K562 (cell line): ENCODE results near the gene GTF2H4. TPM values are rescaled to one million over a fixed set of nuclear protein-coding genes. Genes with fewer than 3 reads are reported as not detected.
A peak's percentile ranks its signal among the peaks of the same experiment; 100 is the strongest.

ENCODE experiments used
- ATAC-seq: fragments of 200-7000 bp; cut with Tn5 transposase; 3 replicates; pipeline ENCODE4 v1.9.1; 2020; ENCODE audit warnings: moderate library complexity
- BruUV-seq: library from RNA; stranded (reverse); fragments of 400-500 nt; replicated peaks from 2 replicates; lab custom pipeline; 2021; lab: Mats Ljungman, UMichigan
- CTCF ChIA-PET: fragments of 300-600 bp; formaldehyde crosslinking; extraction: SDS; loops from one replicate; lab custom pipeline; 2021; ENCODE audit warnings: low intra/inter-chr PET ratio; lab: Yijun Ruan, JAX
- POLR2A ChIA-PET: fragments of 300-600, 350-650 bp; sonication (Branson Sonifier 250); formaldehyde crosslinking; extraction: SDS; loops from one replicate; lab custom pipeline; 2021; ENCODE audit warnings: antibody characterized with exemption, inconsistent platforms; lab: Yijun Ruan, JAX
- DNase-seq, 4 experiments: peaks; one replicate each; pipeline versions ENCODE4 v3.0.0 to v3.0.0-alpha.2; 2011 to 2018; ENCODE audit warnings: low spot score in 3 of 4, mixed read lengths in 3 of 4; ENCODE audit errors: extremely low read depth in 1 of 4
- FAIRE-seq: peaks from 2 replicates; lab custom pipeline; 2011; peaks lifted over from hg19 to GRCh38; lab: Jason Lieb, UNC
- H2AFZ ChIP-seq: 2 replicates; pipeline ENCODE4 v1.6.0; 2011; ENCODE audit warnings: low read depth, low read length, control low read depth, inconsistent platforms
- H3K27ac ChIP-seq: fragments of 200-600 bp; 3 replicates; pipeline ENCODE4 v1.8.0; 2011; ENCODE audit warnings: low read depth, mild to moderate bottlenecking, control low read depth, inconsistent platforms, low read length, moderate library complexity, mixed read lengths; ENCODE audit errors: extremely low read depth
- H3K27me3 ChIP-seq, 2 experiments: fragments of 300-600 bp in 1 of 2; 2 replicates in 1 of 2; 3 replicates in 1 of 2; pipeline versions ENCODE4 v1.6.0 to v1.8.0; 2011; ENCODE audit warnings: inconsistent platforms in 2 of 2, low read length in 2 of 2, mild to moderate bottlenecking in 1 of 2, mixed read lengths in 1 of 2, moderate library complexity in 1 of 2; ENCODE audit not compliant: control insufficient read depth in 2 of 2, insufficient read depth in 2 of 2
- H3K36me3 ChIP-seq: fragments of 300-600 bp; 3 replicates; pipeline ENCODE4 v1.8.0; 2011; ENCODE audit warnings: mild to moderate bottlenecking, low read length, inconsistent platforms; ENCODE audit not compliant: control insufficient read depth, insufficient read depth
- H3K4me1 ChIP-seq, 2 experiments: fragments of 200-600 bp in 1 of 2; replicated peaks in 1 of 2; 2 replicates in 1 of 2; 3 replicates in 1 of 2; pipeline versions ENCODE4 v1.5.1 to v1.8.0; 2011; ENCODE audit warnings: inconsistent platforms in 2 of 2, low read length in 2 of 2, mild to moderate bottlenecking in 1 of 2, mixed read lengths in 1 of 2, moderate library complexity in 1 of 2; ENCODE audit not compliant: control insufficient read depth in 2 of 2, insufficient read depth in 2 of 2
- H3K4me2 ChIP-seq: 2 replicates; pipeline ENCODE4 v1.6.1; 2011; ENCODE audit warnings: low read length, control low read depth, inconsistent platforms, mixed read lengths; ENCODE audit not compliant: insufficient read depth
- H3K4me3 ChIP-seq: fragments of 200-600 bp; sonication (generic), shearing (Covaris generic); 2 replicates; pipeline ENCODE4 v1.5.1; 2016; ENCODE audit warnings: control low read depth, inconsistent platforms
- H3K79me2 ChIP-seq: fragments of 200-600 bp; 3 replicates; pipeline ENCODE4 v1.8.0; 2011; ENCODE audit warnings: low read length, inconsistent platforms; ENCODE audit not compliant: control insufficient read depth, insufficient read depth
- H3K9ac ChIP-seq, 2 experiments: 2 replicates each; pipeline versions ENCODE4 v1.6.0 to v1.6.1; 2011; ENCODE audit warnings: low read depth in 2 of 2, low read length in 2 of 2, control low read depth in 1 of 2, inconsistent platforms in 1 of 2, mild to moderate bottlenecking in 1 of 2, mixed read lengths in 1 of 2; ENCODE audit not compliant: insufficient read depth in 1 of 2
- H3K9me1 ChIP-seq: one replicate; pipeline ENCODE4 v1.6.0; 2011; ENCODE audit warnings: inconsistent platforms, mild to moderate bottlenecking, low read length, moderate library complexity; ENCODE audit not compliant: control insufficient read depth, insufficient read depth
- H3K9me3 ChIP-seq: replicated peaks from 2 replicates; pipeline ENCODE4 v1.5.1; 2011; ENCODE audit warnings: low read depth, low read length, inconsistent platforms; ENCODE audit not compliant: control insufficient read depth, insufficient read depth
- H4K20me1 ChIP-seq: replicated peaks from 2 replicates; pipeline ENCODE4 v1.6.1; 2011; ENCODE audit warnings: low read length, inconsistent platforms, mixed read lengths; ENCODE audit not compliant: control insufficient read depth, insufficient read depth
- BCOR ChIP-seq: fragments of 450-650 bp; IDR thresholded peaks from 2 replicates; pipeline ENCODE4 v1.6.1; 2016
- BRCA1 ChIP-seq, 2 experiments: fragments of 450-650 bp in 1 of 2; sonication (generic) in 1 of 2; formaldehyde crosslinking in 1 of 2; IDR thresholded peaks; 2 replicates each; pipeline versions ENCODE4 v1.5.0 to v1.6.1; 2017 to 2020; ENCODE audit warnings: mild to moderate bottlenecking in 1 of 2, missing genetic modification reagents in 1 of 2
- CBFA2T2 ChIP-seq: fragments of 450-650 bp; conservative IDR thresholded peaks from 2 replicates; pipeline ENCODE4 v1.6.1; 2017; ENCODE audit warnings: mild to moderate bottlenecking
- ELF2 ChIP-seq: fragments of 250-450 bp; sonication (Bioruptor Pico); IDR thresholded peaks from 2 replicates; pipeline ENCODE4 v1.5.0; 2021; ENCODE audit warnings: mild to moderate bottlenecking
- KDM1A ChIP-seq, 2 experiments: fragments of 450-650 bp; IDR thresholded peaks; 2 replicates each; pipeline ENCODE4 v1.6.1; 2016; ENCODE audit warnings: mild to moderate bottlenecking in 2 of 2
- RAD21 ChIP-seq, 2 experiments: fragments of 250-450 bp in 1 of 2; fragments of 450-650 bp in 1 of 2; sonication (Bioruptor Pico) in 1 of 2; formaldehyde crosslinking in 1 of 2; IDR thresholded peaks in 1 of 2; conservative IDR thresholded peaks in 1 of 2; 2 replicates each; pipeline versions ENCODE4 v1.4.0 to v1.8.0; 2020 to 2022; ENCODE audit warnings: mild to moderate bottlenecking in 2 of 2, moderate library complexity in 1 of 2
- RBBP5 ChIP-seq: fragments of 200-600 bp; sonication (generic); IDR thresholded peaks from 2 replicates; pipeline ENCODE4 v1.6.1; 2012; ENCODE audit warnings: borderline replicate concordance, mild to moderate bottlenecking, low read length, control low read depth, inconsistent platforms; ENCODE audit not compliant: insufficient read depth, poor library complexity, severe bottlenecking
- RFX5 ChIP-seq: IDR thresholded peaks from 2 replicates; pipeline ENCODE4 v1.6.1; 2011; ENCODE audit warnings: low read depth, mild to moderate bottlenecking, improper control_type of control experiment, low read length
- SLC30A9 ChIP-seq: fragments of 250-450 bp; sonication (Bioruptor Pico); IDR thresholded peaks from 2 replicates; pipeline ENCODE4 v1.8.0; 2022; ENCODE audit warnings: mild to moderate bottlenecking, moderate library complexity
- SRSF1 ChIP-seq: fragments of 200-400 bp; formaldehyde crosslinking; IDR thresholded peaks from 2 replicates; pipeline ENCODE4 v1.6.1; 2017; ENCODE audit warnings: mild to moderate bottlenecking, low read depth, low read length, moderate library complexity
- TAL1 ChIP-seq: fragments of 450-650 bp; IDR thresholded peaks from 2 replicates; pipeline ENCODE4 v1.6.1; 2016; ENCODE audit warnings: mild to moderate bottlenecking
- TCF7 ChIP-seq: sonication (generic); IDR thresholded peaks from 2 replicates; pipeline ENCODE4 v1.6.1; 2016; ENCODE audit warnings: antibody characterized with exemption, borderline replicate concordance
- ZNF121 ChIP-seq: sonication (generic); formaldehyde crosslinking; conservative IDR thresholded peaks from 2 replicates; pipeline ENCODE4 v1.8.0; 2022; ENCODE audit warnings: missing genetic modification reagents
- ZNF143 ChIP-seq: sonication (generic); formaldehyde crosslinking; IDR thresholded peaks from 2 replicates; pipeline ENCODE4 v1.9.0; 2022; ENCODE audit warnings: mild to moderate bottlenecking, missing genetic modification reagents
- ZNF165 ChIP-seq: fragments of 250-450 bp; sonication (Bioruptor Pico); IDR thresholded peaks from 2 replicates; pipeline ENCODE4 v1.4.0; 2020; ENCODE audit warnings: borderline replicate concordance
- ZNF444 ChIP-seq: fragments of 250-450 bp; sonication (Bioruptor Pico); IDR thresholded peaks from 2 replicates; pipeline ENCODE4 v1.4.0; 2020; ENCODE audit warnings: mild to moderate bottlenecking, moderate library complexity
- WGBS: fragments of 100-300 bp; shearing (Covaris generic); methylation state at CpG from one replicate; pipeline ENCODE4 v1.1.6; 2016; ENCODE audit warnings: low coverage, mixed read lengths; ENCODE audit not compliant: insufficient coverage; ENCODE audit errors: missing lambda C conversion rate; 5-methylcytosine and 5-hydroxymethylcytosine counted together
- in situ Hi-C: fragments of 300-500 bp; cut with MboI; formaldehyde crosslinking; loops from 4 replicates; pipeline ENCODE4 v1.15.0; 2018; ENCODE audit warnings: inconsistent platforms, mixed read lengths
- intact Hi-C: fragments of 100-400 bp; cut with micrococcal nuclease; formaldehyde crosslinking; loops from 2 replicates; pipeline ENCODE4 v1.14.2; 2022
- polyA plus RNA-seq, 8 experiments: library from polyadenylated mRNA; depleted of rRNA in 4 of 8; stranded (reverse) in 5 of 8; unstranded in 3 of 8; fragments of >200 nt; fragmentation: Nextera tagmentation in 2 of 8; fragmentation: Illumina TruSeq in 1 of 8; extraction: Ambion mirVana in 2 of 8; extraction: Trizol in 1 of 8; gene quantifications; 2 replicates each; pipeline versions ENCODE4 v1.2.1 to v1.2.3, GENCODE V29; 2011 to 2014; ENCODE audit warnings: inconsistent platforms in 1 of 8, missing spikeins in 1 of 8
- total RNA-seq, 7 experiments: library from RNA; depleted of rRNA in 6 of 7; stranded (reverse); fragments of >200 nt in 6 of 7; fragmentation: Illumina TruSeq in 2 of 7; extraction: Trizol in 2 of 7; gene quantifications; 2 replicates each; pipeline versions ENCODE4 v1.2.1 to v1.2.3, GENCODE V29; 2011 to 2021; ENCODE audit warnings: low replicate concordance in 1 of 7
- TF ChIP-seq, protein P1 (sequence below), 3 experiments: fragments of 200-800 bp in 1 of 3; fragments of 250-450 bp in 1 of 3; fragments of 450-650 bp in 1 of 3; sonication (Bioruptor Pico) in 1 of 3; sonication (Bioruptor generic) in 1 of 3; formaldehyde crosslinking in 1 of 3; IDR thresholded peaks; 2 replicates each; pipeline versions ENCODE4 v1.6.1 to v1.8.0; 2016 to 2022; ENCODE audit warnings: mild to moderate bottlenecking in 2 of 3, missing genetic modification characterization in 2 of 3, missing compliant biosample characterization in 1 of 3, moderate library complexity in 1 of 3

GTF2H4 gene
- total and polyA plus RNA-seq, 9 of the 15 experiments (the other 6 are each of a cell fraction or from before 2014, with no cell fraction given) = 3.6 to 86.1 (median 39.6) TPM

DNA sequence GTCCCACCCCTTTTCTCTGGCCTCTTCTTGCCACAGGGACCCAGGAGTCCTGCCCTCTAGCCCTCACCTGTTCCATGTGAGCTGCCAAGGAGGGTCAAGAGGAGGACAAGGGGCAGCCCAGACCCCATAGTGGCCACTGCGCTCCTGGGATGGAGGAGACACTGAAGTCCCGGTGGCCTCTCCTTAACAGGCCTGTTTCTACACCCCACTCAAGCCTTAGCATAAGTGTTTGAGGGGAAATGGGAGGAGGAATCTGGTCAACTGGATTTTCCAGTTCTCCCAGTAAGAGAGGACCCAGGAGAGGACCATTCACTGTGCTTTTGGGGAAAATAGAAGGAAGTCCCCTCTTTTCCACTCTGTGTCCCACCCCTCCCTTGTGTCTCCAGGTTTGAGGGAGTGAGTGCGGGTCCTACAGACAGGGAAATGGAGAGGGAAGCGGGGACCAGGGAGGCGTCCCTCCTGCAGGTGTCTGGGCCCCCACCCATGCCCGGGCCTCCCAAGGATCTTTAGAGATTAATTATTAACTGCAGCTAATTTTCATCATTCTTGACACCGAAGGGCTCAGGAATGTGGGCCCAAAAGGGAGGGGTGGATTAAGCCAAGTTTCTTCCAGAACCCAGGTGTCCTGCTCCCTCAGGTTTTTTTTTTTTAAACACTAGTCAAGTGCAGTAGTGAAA lies 24.1 kb downstream of the GTF2H4 start, which contains the start of gene SFTA2 (continued):
- TF ChIP-seq ZNF143 (CRISPR knock-in tag) = no peak
- no peak for TF ChIP-seq RBBP5
- no peak for TF ChIP-seq ZNF444
- no peak for TF ChIP-seq CBFA2T2
- no peak for TF ChIP-seq RAD21 (CRISPR knock-in tag; conservative IDR thresholded peaks at IDR 0.05 in 1 of 2, IDR thresholded peaks at IDR 0.05 in 1 of 2)
- TF ChIP-seq ZNF121 (CRISPR knock-in tag) = no peak
- TF ChIP-seq ZNF165 (CRISPR knock-in tag) = no peak

- ATAC-seq (peak; percentile 23; the same call in 2 of the 3 replicates), FAIRE-seq (no peak), DNase-seq (no peak)
- Histone ChIP-seq H3K79me2 (no peaks in the 10 kb centered on the region), H3K4me2 (no peak overlapping the region), H4K20me1 (peaks cover 2% of the 10 kb centered on the region; the same call in 1 of the 2 replicates), H3K9ac (no peak overlapping the region), H3K36me3 (no peaks in the 10 kb centered on the region), H3K9me3 (peaks cover 4% of the 10 kb centered on the region; the same call in 1 of the 2 replicates), H3K27me3 (peaks cover 6 to 26% of the 10 kb centered on the region in 2 experiments; a peak in 3 of 5 replicates), H3K27ac (no peak overlapping the region), H2AFZ (no peak overlapping the region), H3K4me3 (no peak overlapping the region), H3K9me1 (no peaks in the 10 kb centered on the region), H3K4me1 (no peaks in the 10 kb centered on the region; a peak in 2 of 5 replicates)
- ChIA-PET POLR2A (no interaction called here), CTCF (no interaction called here)
- BruUV-seq = no TSS peak
- WGBS = 12% methylated on average over 6 of the region's 6 CpGs
- in situ Hi-C loops = no loop called here
- intact Hi-C loops = no loop called here
- TF ChIP-seq RFX5 (no peak), SRSF1 (no peak), TCF7 (no peak), KDM1A (IDR thresholded peaks at IDR 0.05) (0 out of 4 replicates have a peak, but pooled peaks of 1 of the 2 experiments have one; percentile 32), TAL1 (no peak), ELF2 (CRISPR knock-in tag) (no peak), BRCA1 (IDR thresholded peaks at IDR 0.05) (no peak), BRCA1 (CRISPR knock-in tag; IDR thresholded peaks at IDR 0.05) (no peak), SLC30A9 (CRISPR knock-in tag) (no peak), BCOR (peak; percentile 74; the same call in 1 of the 2 replicates)
- TF ChIP-seq, protein P1, sequence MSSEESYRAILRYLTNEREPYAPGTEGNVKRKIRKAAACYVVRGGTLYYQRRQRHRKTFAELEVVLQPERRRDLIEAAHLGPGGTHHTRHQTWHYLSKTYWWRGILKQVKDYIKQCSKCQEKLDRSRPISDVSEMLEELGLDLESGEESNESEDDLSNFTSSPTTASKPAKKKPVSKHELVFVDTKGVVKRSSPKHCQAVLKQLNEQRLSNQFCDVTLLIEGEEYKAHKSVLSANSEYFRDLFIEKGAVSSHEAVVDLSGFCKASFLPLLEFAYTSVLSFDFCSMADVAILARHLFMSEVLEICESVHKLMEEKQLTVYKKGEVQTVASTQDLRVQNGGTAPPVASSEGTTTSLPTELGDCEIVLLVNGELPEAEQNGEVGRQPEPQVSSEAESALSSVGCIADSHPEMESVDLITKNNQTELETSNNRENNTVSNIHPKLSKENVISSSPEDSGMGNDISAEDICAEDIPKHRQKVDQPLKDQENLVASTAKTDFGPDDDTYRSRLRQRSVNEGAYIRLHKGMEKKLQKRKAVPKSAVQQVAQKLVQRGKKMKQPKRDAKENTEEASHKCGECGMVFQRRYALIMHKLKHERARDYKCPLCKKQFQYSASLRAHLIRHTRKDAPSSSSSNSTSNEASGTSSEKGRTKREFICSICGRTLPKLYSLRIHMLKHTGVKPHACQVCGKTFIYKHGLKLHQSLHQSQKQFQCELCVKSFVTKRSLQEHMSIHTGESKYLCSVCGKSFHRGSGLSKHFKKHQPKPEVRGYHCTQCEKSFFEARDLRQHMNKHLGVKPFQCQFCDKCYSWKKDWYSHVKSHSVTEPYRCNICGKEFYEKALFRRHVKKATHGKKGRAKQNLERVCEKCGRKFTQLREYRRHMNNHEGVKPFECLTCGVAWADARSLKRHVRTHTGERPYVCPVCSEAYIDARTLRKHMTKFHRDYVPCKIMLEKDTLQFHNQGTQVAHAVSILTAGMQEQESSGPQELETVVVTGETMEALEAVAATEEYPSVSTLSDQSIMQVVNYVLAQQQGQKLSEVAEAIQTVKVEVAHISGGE (CRISPR knock-in tag; IDR thresholded peaks at IDR 0.05) = no peak
Measured at GRCh38 chr6:30932665-30933365, 24.8 kb downstream of the GTF2H4 start.
